Suprapubic skin (tissue), 4 donors: ENCODE data around the gene NVL.

ENCODE experiments used
- EP300 ChIP-seq: sonication (generic); formaldehyde crosslinking; IDR thresholded peaks from one replicate; pipeline ENCODE4 v1.6.1; 2017; ENCODE audit warnings: antibody characterized with exemption
- POLR2A ChIP-seq, 2 donors: fragments of 450-650 bp; IDR thresholded peaks; one replicate each; pipeline ENCODE4 v1.6.1; 2017; ENCODE audit warnings: antibody characterized with exemption in 2 of 2, mild to moderate bottlenecking in 2 of 2, moderate library complexity in 2 of 2
- POLR2AphosphoS5 ChIP-seq, 3 donors: sonication (generic); formaldehyde crosslinking; IDR thresholded peaks; one replicate each; pipeline ENCODE4 v1.6.1; 2017; ENCODE audit warnings: antibody characterized with exemption in 3 of 3
- TF ChIP-seq, protein P1 (sequence below), 2 donors: fragments of 200-600 bp in 1 of 2; fragments of 450-650 bp in 1 of 2; sonication (generic) in 1 of 2; IDR thresholded peaks; one replicate each; pipeline ENCODE4 v1.5.1; 2016 to 2019; ENCODE audit warnings: antibody characterized with exemption in 2 of 2, mild to moderate bottlenecking in 1 of 2, moderate library complexity in 1 of 2

DNA sequence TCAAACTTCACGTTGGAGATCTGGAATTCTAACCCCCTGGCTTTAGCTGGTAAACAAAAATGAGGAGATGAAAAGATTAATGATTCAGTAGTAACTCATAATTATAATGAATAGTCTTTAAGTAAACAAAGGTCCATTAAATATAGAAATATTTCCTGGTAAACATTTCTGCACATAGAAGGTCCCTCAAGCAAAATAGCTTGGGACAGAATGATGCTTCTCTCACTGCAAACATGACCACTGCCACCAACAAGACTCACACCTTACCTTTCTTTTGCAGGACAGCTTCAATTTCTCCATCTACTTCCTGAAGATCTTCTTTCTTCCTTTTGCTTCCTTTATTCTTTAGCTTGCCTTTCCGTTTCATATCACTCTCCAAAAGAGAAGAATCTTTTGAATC lies 25.2 kb downstream of the NVL start:
- TF ChIP-seq, protein P1, sequence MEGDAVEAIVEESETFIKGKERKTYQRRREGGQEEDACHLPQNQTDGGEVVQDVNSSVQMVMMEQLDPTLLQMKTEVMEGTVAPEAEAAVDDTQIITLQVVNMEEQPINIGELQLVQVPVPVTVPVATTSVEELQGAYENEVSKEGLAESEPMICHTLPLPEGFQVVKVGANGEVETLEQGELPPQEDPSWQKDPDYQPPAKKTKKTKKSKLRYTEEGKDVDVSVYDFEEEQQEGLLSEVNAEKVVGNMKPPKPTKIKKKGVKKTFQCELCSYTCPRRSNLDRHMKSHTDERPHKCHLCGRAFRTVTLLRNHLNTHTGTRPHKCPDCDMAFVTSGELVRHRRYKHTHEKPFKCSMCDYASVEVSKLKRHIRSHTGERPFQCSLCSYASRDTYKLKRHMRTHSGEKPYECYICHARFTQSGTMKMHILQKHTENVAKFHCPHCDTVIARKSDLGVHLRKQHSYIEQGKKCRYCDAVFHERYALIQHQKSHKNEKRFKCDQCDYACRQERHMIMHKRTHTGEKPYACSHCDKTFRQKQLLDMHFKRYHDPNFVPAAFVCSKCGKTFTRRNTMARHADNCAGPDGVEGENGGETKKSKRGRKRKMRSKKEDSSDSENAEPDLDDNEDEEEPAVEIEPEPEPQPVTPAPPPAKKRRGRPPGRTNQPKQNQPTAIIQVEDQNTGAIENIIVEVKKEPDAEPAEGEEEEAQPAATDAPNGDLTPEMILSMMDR (IDR thresholded peaks at IDR 0.05), result no peak
- no peak for TF ChIP-seq POLR2AphosphoS5 (IDR thresholded peaks at IDR 0.05)
- TF ChIP-seq POLR2A (IDR thresholded peaks at IDR 0.05), result no peak
- TF ChIP-seq EP300, result no peak
